Measurements from ENCODE around the gene CPXM2.

DNA sequence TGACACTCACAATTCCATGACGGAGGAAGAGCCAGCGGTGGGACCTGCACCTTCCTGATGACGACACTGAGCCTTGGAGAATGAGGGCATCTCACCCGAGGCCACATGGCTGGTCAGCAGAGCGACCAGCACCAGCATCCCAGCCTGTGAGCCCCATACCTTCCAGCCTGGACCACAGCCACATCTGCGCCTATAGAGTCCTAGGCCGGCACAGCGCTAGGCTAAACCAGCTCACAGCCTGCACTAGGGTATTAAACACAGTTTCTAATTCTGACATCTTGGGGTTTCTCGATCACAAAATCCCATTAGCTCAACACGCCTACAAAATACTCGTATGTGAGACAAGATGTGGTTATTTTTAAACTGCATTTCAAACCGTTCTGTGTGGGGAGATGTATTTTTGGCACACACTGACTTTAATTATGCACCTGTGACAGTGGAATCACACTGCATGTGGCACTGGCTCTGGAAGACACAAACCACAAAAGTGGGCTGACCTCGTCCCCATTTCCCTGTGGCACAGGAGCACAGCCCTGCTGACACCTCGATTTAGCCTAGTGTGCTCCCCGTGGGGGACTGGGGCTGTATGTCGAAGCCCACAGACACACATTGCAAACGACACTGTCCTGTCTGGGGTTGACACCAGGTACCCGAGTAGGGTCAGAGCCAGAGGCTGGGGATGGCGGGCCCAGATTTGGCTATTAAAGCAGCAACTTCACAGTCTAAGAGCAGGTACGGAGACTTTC lies 32.5 kb downstream of the CPXM2 start:
- TF ChIP-seq CTCF (IDR thresholded peaks at IDR 0.05; ENCODE audit: insufficient read depth, low read length) (no peak), POLR2AphosphoS5 (IDR thresholded peaks at IDR 0.05; ENCODE audit: low read depth) (no peak), GABPA (IDR thresholded peaks at IDR 0.05; ENCODE audit: low read depth) (no peak)
- TF ChIP-seq, protein P1, sequence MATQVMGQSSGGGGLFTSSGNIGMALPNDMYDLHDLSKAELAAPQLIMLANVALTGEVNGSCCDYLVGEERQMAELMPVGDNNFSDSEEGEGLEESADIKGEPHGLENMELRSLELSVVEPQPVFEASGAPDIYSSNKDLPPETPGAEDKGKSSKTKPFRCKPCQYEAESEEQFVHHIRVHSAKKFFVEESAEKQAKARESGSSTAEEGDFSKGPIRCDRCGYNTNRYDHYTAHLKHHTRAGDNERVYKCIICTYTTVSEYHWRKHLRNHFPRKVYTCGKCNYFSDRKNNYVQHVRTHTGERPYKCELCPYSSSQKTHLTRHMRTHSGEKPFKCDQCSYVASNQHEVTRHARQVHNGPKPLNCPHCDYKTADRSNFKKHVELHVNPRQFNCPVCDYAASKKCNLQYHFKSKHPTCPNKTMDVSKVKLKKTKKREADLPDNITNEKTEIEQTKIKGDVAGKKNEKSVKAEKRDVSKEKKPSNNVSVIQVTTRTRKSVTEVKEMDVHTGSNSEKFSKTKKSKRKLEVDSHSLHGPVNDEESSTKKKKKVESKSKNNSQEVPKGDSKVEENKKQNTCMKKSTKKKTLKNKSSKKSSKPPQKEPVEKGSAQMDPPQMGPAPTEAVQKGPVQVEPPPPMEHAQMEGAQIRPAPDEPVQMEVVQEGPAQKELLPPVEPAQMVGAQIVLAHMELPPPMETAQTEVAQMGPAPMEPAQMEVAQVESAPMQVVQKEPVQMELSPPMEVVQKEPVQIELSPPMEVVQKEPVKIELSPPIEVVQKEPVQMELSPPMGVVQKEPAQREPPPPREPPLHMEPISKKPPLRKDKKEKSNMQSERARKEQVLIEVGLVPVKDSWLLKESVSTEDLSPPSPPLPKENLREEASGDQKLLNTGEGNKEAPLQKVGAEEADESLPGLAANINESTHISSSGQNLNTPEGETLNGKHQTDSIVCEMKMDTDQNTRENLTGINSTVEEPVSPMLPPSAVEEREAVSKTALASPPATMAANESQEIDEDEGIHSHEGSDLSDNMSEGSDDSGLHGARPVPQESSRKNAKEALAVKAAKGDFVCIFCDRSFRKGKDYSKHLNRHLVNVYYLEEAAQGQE (IDR thresholded peaks at IDR 0.05; ENCODE audit: insufficient replicate concordance, low read depth) = no peak
